ENCODE measurements around the gene FRYL. TPM values are rescaled to one million over a fixed set of nuclear protein-coding genes. Genes with fewer than 3 reads are reported as not detected.

Gene FRYL
- total and polyA plus RNA-seq, 2 of the 8 experiments (the other 6 are each of a cell fraction or from before 2014, with no cell fraction given): 8.0 to 36.5 TPM

DNA sequence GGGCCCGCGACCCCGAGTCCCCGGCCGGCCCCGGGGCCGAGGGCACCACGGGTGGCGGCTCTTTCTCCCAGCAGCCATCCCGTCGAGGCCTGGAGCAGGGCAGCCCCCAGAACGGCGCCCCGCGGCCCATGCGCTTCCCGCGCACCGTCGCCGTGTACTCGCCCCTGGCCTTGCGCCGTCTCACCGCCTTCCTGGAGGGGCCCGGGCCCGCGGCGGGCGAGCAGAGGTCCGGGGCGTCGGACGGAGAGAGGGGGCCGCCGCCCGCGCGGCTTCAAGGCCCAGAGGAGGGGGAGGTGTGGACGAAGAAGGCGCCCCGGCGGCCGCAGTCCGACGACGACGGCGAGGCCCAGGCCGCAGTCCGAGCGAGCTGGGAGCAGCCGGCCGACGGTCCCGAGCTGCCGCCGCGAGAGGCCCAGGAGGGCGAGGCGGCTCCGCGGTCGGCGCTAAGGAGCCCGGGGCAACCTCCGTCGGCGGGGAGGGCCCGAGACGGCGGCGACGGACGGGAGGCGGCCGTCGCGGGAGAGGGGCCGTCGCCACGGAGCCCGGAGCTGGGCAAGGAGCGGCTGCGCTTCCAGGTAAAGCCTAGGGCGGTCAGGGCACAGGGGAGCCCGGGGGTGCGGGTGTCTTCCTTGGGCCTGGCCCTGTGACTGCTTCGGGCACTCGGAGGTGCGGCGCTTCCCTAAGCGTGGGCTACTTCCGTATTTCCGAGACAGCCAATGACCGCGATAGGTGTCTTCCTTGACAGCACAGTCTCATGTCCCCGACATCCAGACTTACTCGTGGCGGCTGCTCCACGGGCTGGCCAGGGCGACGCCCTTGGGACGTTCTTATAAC lies 289.2 kb downstream of the FRYL start (continued):
- no peak for TF ChIP-seq BACH1 (IDR thresholded peaks at IDR 0.05; ENCODE audit: low read length)
- no peak for TF ChIP-seq KDM1A (IDR thresholded peaks at IDR 0.05; ENCODE audit: borderline replicate concordance, low read length)
- no peak for TF ChIP-seq KDM5A (IDR thresholded peaks at IDR 0.05; ENCODE audit: low read length)
- TF ChIP-seq BRCA1 (IDR thresholded peaks at IDR 0.05; ENCODE audit: low read depth, low read length): no peak
- peak; percentile 21 for TF ChIP-seq KDM4A (IDR thresholded peaks at IDR 0.05; ENCODE audit: low read depth, low read length, severe bottlenecking)
- no peak for TF ChIP-seq HDAC6 (IDR thresholded peaks at IDR 0.05; ENCODE audit: low read depth, low read length)
- TF ChIP-seq NRF1 (IDR thresholded peaks at IDR 0.05; ENCODE audit: low read depth, low read length): no peak
- peak; percentile 74 for TF ChIP-seq EZH2 (IDR thresholded peaks at IDR 0.05; ENCODE audit: low read depth, low read length, severe bottlenecking)

Measured in H1 (cell line).